SK-N-SH treated with all-trans-retinoic acid at 6 μM for 48 hours (cell line): ENCODE measurements around the gene UBE4B.

Experiments used
- ATAC-seq: fragments of 200-7000 bp; cut with Tn5 transposase; 3 replicates; pipeline ENCODE4 v1.9.1; 2020; ENCODE audit warnings: mild to moderate bottlenecking, moderate library complexity
- BACH2 ChIP-seq: fragments of 250-450 bp; sonication (Bioruptor Pico); IDR thresholded peaks from 2 replicates; pipeline ENCODE4 v1.9.0; 2021; ENCODE audit warnings: mild to moderate bottlenecking, borderline replicate concordance
- ESRRG ChIP-seq: fragments of 250-450 bp; sonication (Bioruptor Pico); IDR thresholded peaks from 2 replicates; pipeline ENCODE4 v1.6.1; 2021; ENCODE audit warnings: mild to moderate bottlenecking
- GLIS3 ChIP-seq: fragments of 250-450 bp; sonication (Bioruptor Pico); IDR thresholded peaks from 2 replicates; pipeline ENCODE4 v1.5.0; 2020; ENCODE audit warnings: mild to moderate bottlenecking, moderate library complexity
- ISL1 ChIP-seq: fragments of 250-450 bp; sonication (Bioruptor Pico); IDR thresholded peaks from 2 replicates; pipeline ENCODE4 v2.1.2; 2022; ENCODE audit warnings: mild to moderate bottlenecking, moderate library complexity
- OSR1 ChIP-seq: fragments of 250-450 bp; sonication (Bioruptor Pico); IDR thresholded peaks from 2 replicates; pipeline ENCODE4 v1.8.0; 2022; ENCODE audit warnings: moderate library complexity, mild to moderate bottlenecking, inconsistent platforms
- PPARA ChIP-seq: fragments of 250-450 bp; sonication (Bioruptor Pico); IDR thresholded peaks from 2 replicates; pipeline ENCODE4 v1.5.0; 2020; ENCODE audit warnings: mild to moderate bottlenecking, borderline replicate concordance
- RARB ChIP-seq: fragments of 250-450 bp; sonication (Bioruptor Pico); IDR thresholded peaks from 2 replicates; pipeline ENCODE4 v1.8.0; 2021; ENCODE audit warnings: mild to moderate bottlenecking, moderate library complexity
- SNAI2 ChIP-seq: fragments of 250-450 bp; sonication (Bioruptor Pico); IDR thresholded peaks from 2 replicates; pipeline ENCODE4 v1.5.0; 2020; ENCODE audit warnings: mild to moderate bottlenecking, moderate library complexity
- TCF4 ChIP-seq: fragments of 250-450 bp; sonication (Bioruptor Pico); IDR thresholded peaks from 2 replicates; pipeline ENCODE4 v1.8.0; 2021; ENCODE audit warnings: mild to moderate bottlenecking, moderate library complexity, borderline replicate concordance
- TOX ChIP-seq: fragments of 250-450 bp; sonication (Bioruptor Pico); IDR thresholded peaks from 2 replicates; pipeline ENCODE4 v1.8.0; 2021; ENCODE audit warnings: mild to moderate bottlenecking, moderate library complexity, borderline replicate concordance
- ZC3H10 ChIP-seq: fragments of 250-450 bp; sonication (Bioruptor Pico); IDR thresholded peaks from 2 replicates; pipeline ENCODE4 v1.5.1; 2021; ENCODE audit warnings: mild to moderate bottlenecking, moderate library complexity
- ZFP3 ChIP-seq: fragments of 250-450 bp; sonication (Bioruptor Pico); IDR thresholded peaks from 2 replicates; pipeline ENCODE4 v1.5.0; 2020; ENCODE audit warnings: mild to moderate bottlenecking, moderate library complexity
- ZFP30 ChIP-seq: fragments of 450-650 bp; formaldehyde crosslinking; IDR thresholded peaks from 2 replicates; pipeline ENCODE4 v1.5.0; 2022; ENCODE audit warnings: mild to moderate bottlenecking, moderate library complexity
- ZNF565 ChIP-seq: fragments of 450-650 bp; formaldehyde crosslinking; conservative IDR thresholded peaks from 2 replicates; pipeline ENCODE4 v1.5.0; 2020; ENCODE audit warnings: low read depth, mild to moderate bottlenecking, moderate library complexity
- ZNF70 ChIP-seq: fragments of 450-650 bp; formaldehyde crosslinking; IDR thresholded peaks from 2 replicates; pipeline ENCODE4 v1.5.0; 2020; ENCODE audit warnings: mild to moderate bottlenecking, moderate library complexity
- TF ChIP-seq, protein P1 (sequence below): fragments of 250-450 bp; sonication (Bioruptor Pico); IDR thresholded peaks from 2 replicates; pipeline ENCODE4 v1.5.1; 2021; ENCODE audit warnings: mild to moderate bottlenecking, moderate library complexity
- TF ChIP-seq, protein P2 (sequence below): fragments of 250-450 bp; sonication (Bioruptor Pico); IDR thresholded peaks from 2 replicates; pipeline ENCODE4 v1.8.0; 2020; ENCODE audit warnings: mild to moderate bottlenecking, moderate library complexity, borderline replicate concordance
- TF ChIP-seq, protein P3 (sequence below): fragments of 250-450 bp; sonication (Bioruptor Pico); IDR thresholded peaks from 2 replicates; pipeline ENCODE4 v1.5.1; 2020; ENCODE audit warnings: low read depth, mild to moderate bottlenecking, moderate library complexity
- TF ChIP-seq, protein P4 (sequence below): fragments of 250-450 bp; sonication (Bioruptor Pico); IDR thresholded peaks from 2 replicates; pipeline ENCODE4 v1.8.0; 2021; ENCODE audit warnings: low read depth, mild to moderate bottlenecking, moderate library complexity, borderline replicate concordance
- TF ChIP-seq, protein P5 (sequence below): fragments of 250-450 bp; sonication (Bioruptor Pico); IDR thresholded peaks from 2 replicates; pipeline ENCODE4 v1.5.0; 2020; ENCODE audit warnings: mild to moderate bottlenecking, moderate library complexity

UBE4B gene

DNA sequence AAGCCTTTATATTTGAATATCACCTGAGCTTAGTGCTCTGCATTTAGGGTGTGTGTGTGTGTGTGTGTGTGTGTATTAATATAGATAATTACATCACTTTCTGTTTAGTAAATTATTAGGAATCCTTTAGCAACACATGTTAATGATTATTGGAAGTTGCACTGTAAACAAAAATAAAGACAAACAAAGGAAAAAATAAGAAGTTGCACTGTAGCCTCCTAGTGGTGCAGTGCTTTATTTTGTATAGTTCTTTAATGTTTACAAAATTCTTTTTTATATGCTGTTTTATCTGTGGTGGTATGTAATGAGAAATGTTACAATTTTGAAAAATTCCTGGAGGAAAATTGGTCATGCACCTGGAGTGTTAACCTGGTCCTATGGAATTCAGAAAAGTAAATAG is 69.2 kb downstream of the UBE4B start:
- TF ChIP-seq SNAI2 (CRISPR knock-in tag): no peak
- no peak for TF ChIP-seq ZFP30 (CRISPR knock-in tag)
- TF ChIP-seq ZNF70 (CRISPR knock-in tag): no peak
- no peak for TF ChIP-seq ZNF565
- no peak for TF ChIP-seq OSR1 (CRISPR knock-in tag)
- no peak for TF ChIP-seq RARB (CRISPR knock-in tag)
- TF ChIP-seq, protein P1, sequence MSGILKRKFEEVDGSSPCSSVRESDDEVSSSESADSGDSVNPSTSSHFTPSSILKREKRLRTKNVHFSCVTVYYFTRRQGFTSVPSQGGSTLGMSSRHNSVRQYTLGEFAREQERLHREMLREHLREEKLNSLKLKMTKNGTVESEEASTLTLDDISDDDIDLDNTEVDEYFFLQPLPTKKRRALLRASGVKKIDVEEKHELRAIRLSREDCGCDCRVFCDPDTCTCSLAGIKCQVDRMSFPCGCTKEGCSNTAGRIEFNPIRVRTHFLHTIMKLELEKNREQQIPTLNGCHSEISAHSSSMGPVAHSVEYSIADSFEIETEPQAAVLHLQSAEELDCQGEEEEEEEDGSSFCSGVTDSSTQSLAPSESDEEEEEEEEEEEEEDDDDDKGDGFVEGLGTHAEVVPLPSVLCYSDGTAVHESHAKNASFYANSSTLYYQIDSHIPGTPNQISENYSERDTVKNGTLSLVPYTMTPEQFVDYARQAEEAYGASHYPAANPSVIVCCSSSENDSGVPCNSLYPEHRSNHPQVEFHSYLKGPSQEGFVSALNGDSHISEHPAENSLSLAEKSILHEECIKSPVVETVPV (CRISPR knock-in tag): no peak
- no peak for TF ChIP-seq GLIS3 (CRISPR knock-in tag)
- TF ChIP-seq ZC3H10 (CRISPR knock-in tag): no peak
- ATAC-seq: no peak

DNA sequence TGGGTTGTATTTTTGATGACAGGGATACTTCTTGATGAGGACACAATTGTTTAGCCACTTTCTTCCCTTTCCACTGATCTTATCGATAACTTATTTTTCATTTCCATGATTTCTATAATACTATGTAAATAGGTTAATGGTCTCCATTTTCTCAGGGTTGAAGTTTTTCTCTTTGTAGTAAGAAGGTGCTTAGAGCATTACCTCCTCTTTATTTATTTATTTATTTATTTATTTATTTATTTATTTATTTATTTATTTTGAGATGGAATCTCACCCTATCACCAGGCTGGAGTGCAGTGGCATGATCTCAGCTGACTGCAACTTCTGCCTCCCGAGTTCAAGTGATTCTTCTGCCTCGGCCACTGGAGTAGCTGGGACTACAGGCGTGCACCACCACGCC is 70.4 kb downstream of the UBE4B start:
- ATAC-seq: no peak
- TF ChIP-seq ZNF565 (no peak), ZFP3 (CRISPR knock-in tag) (no peak), ISL1 (CRISPR knock-in tag) (no peak), ESRRG (CRISPR knock-in tag) (no peak), OSR1 (CRISPR knock-in tag) (no peak), ZC3H10 (CRISPR knock-in tag) (no peak), TCF4 (CRISPR knock-in tag) (no peak), GLIS3 (CRISPR knock-in tag) (no peak), RARB (CRISPR knock-in tag) (no peak), ZFP30 (CRISPR knock-in tag) (no peak)
- TF ChIP-seq, protein P2, sequence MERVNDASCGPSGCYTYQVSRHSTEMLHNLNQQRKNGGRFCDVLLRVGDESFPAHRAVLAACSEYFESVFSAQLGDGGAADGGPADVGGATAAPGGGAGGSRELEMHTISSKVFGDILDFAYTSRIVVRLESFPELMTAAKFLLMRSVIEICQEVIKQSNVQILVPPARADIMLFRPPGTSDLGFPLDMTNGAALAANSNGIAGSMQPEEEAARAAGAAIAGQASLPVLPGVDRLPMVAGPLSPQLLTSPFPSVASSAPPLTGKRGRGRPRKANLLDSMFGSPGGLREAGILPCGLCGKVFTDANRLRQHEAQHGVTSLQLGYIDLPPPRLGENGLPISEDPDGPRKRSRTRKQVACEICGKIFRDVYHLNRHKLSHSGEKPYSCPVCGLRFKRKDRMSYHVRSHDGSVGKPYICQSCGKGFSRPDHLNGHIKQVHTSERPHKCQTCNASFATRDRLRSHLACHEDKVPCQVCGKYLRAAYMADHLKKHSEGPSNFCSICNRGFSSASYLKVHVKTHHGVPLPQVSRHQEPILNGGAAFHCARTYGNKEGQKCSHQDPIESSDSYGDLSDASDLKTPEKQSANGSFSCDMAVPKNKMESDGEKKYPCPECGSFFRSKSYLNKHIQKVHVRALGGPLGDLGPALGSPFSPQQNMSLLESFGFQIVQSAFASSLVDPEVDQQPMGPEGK: no peak
- TF ChIP-seq, protein P3, sequence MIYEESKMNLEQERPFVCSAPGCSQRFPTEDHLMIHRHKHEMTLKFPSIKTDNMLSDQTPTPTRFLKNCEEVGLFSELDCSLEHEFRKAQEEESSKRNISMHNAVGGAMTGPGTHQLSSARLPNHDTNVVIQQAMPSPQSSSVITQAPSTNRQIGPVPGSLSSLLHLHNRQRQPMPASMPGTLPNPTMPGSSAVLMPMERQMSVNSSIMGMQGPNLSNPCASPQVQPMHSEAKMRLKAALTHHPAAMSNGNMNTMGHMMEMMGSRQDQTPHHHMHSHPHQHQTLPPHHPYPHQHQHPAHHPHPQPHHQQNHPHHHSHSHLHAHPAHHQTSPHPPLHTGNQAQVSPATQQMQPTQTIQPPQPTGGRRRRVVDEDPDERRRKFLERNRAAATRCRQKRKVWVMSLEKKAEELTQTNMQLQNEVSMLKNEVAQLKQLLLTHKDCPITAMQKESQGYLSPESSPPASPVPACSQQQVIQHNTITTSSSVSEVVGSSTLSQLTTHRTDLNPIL (CRISPR knock-in tag): no peak
- TF ChIP-seq, protein P4, sequence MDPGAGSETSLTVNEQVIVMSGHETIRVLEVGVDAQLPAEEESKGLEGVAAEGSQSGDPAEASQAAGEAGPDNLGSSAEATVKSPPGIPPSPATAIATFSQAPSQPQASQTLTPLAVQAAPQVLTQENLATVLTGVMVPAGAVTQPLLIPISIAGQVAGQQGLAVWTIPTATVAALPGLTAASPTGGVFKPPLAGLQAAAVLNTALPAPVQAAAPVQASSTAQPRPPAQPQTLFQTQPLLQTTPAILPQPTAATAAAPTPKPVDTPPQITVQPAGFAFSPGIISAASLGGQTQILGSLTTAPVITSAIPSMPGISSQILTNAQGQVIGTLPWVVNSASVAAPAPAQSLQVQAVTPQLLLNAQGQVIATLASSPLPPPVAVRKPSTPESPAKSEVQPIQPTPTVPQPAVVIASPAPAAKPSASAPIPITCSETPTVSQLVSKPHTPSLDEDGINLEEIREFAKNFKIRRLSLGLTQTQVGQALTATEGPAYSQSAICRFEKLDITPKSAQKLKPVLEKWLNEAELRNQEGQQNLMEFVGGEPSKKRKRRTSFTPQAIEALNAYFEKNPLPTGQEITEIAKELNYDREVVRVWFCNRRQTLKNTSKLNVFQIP (CRISPR knock-in tag): no peak
- TF ChIP-seq, all 23 proteins: peak for 0

DNA sequence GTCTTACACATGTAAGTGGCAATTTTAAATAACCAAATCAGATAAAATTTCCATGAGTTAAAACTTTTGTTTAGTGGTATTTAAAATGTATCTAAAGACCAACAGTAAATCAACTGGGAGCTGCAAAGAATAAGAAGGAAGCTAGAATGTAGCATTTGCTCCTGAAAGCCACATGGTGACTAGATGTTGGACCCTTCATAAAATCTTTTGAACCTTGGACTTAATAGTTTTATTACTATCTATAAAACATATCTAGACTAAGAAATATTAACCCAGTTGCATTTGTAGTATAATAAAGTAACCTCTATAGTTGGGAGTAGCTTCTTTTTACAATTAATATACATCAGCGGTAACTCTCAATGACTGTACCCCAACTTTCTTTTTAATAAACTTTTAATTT is 72.1 kb downstream of the UBE4B start:
- TF ChIP-seq TCF4 (CRISPR knock-in tag) (no peak), PPARA (CRISPR knock-in tag) (no peak), TOX (CRISPR knock-in tag) (no peak), SNAI2 (CRISPR knock-in tag) (no peak), RARB (CRISPR knock-in tag) (no peak), OSR1 (CRISPR knock-in tag) (no peak), BACH2 (no peak), ISL1 (CRISPR knock-in tag) (no peak)
- TF ChIP-seq, protein P2: no peak
- TF ChIP-seq, protein P5, sequence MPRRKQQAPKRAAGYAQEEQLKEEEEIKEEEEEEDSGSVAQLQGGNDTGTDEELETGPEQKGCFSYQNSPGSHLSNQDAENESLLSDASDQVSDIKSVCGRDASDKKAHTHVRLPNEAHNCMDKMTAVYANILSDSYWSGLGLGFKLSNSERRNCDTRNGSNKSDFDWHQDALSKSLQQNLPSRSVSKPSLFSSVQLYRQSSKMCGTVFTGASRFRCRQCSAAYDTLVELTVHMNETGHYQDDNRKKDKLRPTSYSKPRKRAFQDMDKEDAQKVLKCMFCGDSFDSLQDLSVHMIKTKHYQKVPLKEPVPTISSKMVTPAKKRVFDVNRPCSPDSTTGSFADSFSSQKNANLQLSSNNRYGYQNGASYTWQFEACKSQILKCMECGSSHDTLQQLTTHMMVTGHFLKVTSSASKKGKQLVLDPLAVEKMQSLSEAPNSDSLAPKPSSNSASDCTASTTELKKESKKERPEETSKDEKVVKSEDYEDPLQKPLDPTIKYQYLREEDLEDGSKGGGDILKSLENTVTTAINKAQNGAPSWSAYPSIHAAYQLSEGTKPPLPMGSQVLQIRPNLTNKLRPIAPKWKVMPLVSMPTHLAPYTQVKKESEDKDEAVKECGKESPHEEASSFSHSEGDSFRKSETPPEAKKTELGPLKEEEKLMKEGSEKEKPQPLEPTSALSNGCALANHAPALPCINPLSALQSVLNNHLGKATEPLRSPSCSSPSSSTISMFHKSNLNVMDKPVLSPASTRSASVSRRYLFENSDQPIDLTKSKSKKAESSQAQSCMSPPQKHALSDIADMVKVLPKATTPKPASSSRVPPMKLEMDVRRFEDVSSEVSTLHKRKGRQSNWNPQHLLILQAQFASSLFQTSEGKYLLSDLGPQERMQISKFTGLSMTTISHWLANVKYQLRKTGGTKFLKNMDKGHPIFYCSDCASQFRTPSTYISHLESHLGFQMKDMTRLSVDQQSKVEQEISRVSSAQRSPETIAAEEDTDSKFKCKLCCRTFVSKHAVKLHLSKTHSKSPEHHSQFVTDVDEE: no peak
- ATAC-seq: no peak
